ENCODE results near the gene AP2B1.

The AP2B1 gene

GRCh38 chr17:35734396-35734795 lies 147.3 kb downstream of the AP2B1 start:
- DNase-seq (ENCODE audit: low read depth), result no peak
- no peak overlapping the region for H3K4me3 ChIP-seq (ENCODE audit: low read depth, low read length)
- TF ChIP-seq, protein P1, sequence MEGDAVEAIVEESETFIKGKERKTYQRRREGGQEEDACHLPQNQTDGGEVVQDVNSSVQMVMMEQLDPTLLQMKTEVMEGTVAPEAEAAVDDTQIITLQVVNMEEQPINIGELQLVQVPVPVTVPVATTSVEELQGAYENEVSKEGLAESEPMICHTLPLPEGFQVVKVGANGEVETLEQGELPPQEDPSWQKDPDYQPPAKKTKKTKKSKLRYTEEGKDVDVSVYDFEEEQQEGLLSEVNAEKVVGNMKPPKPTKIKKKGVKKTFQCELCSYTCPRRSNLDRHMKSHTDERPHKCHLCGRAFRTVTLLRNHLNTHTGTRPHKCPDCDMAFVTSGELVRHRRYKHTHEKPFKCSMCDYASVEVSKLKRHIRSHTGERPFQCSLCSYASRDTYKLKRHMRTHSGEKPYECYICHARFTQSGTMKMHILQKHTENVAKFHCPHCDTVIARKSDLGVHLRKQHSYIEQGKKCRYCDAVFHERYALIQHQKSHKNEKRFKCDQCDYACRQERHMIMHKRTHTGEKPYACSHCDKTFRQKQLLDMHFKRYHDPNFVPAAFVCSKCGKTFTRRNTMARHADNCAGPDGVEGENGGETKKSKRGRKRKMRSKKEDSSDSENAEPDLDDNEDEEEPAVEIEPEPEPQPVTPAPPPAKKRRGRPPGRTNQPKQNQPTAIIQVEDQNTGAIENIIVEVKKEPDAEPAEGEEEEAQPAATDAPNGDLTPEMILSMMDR (IDR thresholded peaks at IDR 0.05; ENCODE audit: control insufficient read depth, extremely low read depth, insufficient read depth), result no peak

GRCh38 chr17:35735036-35735805 lies 148.1 kb downstream of the AP2B1 start:
- TF ChIP-seq, protein P1 (IDR thresholded peaks at IDR 0.05; ENCODE audit: control insufficient read depth, extremely low read depth, insufficient read depth), result no peak
- H3K4me3 ChIP-seq (ENCODE audit: low read depth, low read length), result no peak overlapping the region
- no peak for DNase-seq (ENCODE audit: low read depth)

DNA sequence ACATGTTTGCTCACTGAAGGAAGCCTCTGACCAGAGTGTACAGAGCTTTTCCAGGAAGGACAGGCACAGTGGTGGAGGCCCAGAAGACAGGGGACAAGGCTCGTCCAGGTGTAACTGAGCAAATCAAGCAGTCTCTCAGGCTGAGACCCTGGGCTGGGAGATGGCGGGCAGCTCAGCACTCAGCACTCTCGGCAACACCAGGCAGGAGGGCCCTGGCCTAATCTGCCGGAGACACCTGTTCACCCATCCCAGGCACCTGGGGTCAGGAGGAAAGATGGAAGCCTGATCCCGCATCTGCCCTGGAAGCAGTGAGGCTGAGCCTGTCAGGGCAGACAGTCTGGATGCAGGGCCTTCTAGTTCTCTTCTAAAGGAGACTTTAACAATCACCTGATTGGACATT lies 149.1 kb downstream of the AP2B1 start:
- TF ChIP-seq, protein P1 (IDR thresholded peaks at IDR 0.05; ENCODE audit: control insufficient read depth, extremely low read depth, insufficient read depth), result no peak
- no peak overlapping the region for H3K4me3 ChIP-seq (ENCODE audit: low read depth, low read length)
- DNase-seq (ENCODE audit: low read depth), result no peak

- DNase-seq (ENCODE audit: low read depth), result no peak
- TF ChIP-seq, protein P1 (IDR thresholded peaks at IDR 0.05; ENCODE audit: control insufficient read depth, extremely low read depth, insufficient read depth), result no peak
- H3K4me3 ChIP-seq (ENCODE audit: low read depth, low read length), result no peak overlapping the region
Observed at GRCh38 chr17:35738519-35739133, 151.5 kb downstream of the AP2B1 start.

- no peak for DNase-seq (ENCODE audit: low read depth)
- TF ChIP-seq, protein P1 (IDR thresholded peaks at IDR 0.05; ENCODE audit: control insufficient read depth, extremely low read depth, insufficient read depth), result no peak
- no peak overlapping the region for H3K4me3 ChIP-seq (ENCODE audit: low read depth, low read length)
Observed at GRCh38 chr17:35740216-35740615, 153.1 kb downstream of the AP2B1 start.

DNA sequence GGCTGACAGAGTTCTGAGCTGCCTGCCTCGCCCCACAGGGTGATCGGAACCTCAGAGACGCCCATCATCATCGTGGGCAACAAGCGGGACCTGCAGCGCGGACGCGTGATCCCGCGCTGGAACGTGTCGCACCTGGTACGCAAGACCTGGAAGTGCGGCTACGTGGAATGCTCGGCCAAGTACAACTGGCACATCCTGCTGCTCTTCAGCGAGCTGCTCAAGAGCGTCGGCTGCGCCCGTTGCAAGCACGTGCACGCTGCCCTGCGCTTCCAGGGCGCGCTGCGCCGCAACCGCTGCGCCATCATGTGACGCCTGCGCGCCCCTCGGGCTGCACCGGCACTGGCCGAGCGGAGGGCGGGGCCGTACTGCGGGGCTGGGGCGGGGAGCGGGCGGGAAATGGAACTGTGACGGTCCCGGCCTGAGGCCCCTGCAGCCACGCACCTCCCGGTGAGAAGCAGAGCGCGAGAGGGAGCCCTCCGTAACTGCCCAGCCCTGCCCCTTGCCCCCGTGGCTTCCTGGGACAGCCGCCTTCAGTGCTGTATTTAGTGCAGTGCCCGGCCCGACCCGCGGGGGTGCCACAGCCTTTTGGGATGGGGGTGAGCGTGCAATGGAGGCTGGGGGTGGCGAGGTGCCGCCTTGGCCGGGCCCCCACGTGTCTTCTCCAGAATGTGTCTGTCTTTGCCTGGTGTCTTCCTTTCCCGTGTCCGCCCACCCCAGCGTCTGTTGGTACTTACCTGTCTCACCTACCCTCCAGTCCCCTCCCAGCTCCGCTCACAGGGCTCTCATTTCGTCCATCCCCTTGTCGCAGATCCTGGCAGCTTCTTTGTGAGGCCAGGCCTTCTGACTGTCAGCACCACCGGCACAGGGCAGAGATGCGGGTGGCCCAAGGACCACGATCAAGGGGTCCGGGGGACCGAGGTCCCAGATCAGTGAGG lies 154.1 kb downstream of the AP2B1 start:
- TF ChIP-seq, protein P1 (IDR thresholded peaks at IDR 0.05; ENCODE audit: control insufficient read depth, extremely low read depth, insufficient read depth), result no peak
- no peak overlapping the region for H3K4me3 ChIP-seq (ENCODE audit: low read depth, low read length)
- DNase-seq (ENCODE audit: low read depth), result no peak
